Stimulated activated CD4-positive, alpha-beta T cell treated with anti-CD3 and anti-CD28 coated beads, Interleukin-2, amount 100 ng/mL, for 24 hours (primary cell): ENCODE measurements around the gene KCNB1.
"Not testable (repeated sequence)": the region's sequence is repeated elsewhere in the genome, so short reads cannot be mapped to it uniquely, and the experiment has no call there.

ENCODE experiments used
- DNase-seq, 2 donors: peaks; one replicate each; pipeline ENCODE4 v3.0.0-alpha.2; 2020

KCNB1 gene

GRCh38 chr20:49314052-49314451 lies 168.4 kb downstream of the KCNB1 start:
- not testable (repeated sequence) for DNase-seq
